Measurements from ENCODE around the gene DNAH14.

DNAH14 gene

DNA sequence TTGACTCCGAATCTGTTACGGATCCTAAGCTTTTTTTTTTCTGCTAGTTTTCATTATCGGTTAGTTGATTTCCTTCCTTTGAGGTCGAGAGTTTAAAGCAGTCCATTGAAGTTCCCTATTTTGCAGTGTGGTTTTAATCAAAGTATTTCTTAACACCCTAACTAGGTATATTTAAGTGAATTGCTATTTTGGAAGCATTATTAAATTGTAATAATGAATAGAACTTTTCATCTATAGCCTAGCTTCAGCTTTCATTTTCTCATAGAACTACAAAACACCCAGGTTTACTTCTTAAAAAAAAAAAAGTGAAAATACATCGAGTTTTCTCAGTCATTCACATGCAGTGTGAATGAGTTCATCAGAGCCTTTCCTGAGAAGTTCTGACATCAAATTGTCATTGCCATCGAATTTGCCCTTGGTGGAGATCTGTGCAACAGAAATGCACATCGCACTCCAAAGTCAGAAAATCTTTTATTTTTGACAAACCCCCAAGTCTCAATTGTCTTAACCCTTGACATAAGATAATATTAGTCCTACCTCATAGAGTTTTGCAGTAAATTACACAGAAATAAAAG, 499.5 kb downstream of the DNAH14 start:
- DNase-seq (ENCODE audit: low read depth), result no peak

DNA sequence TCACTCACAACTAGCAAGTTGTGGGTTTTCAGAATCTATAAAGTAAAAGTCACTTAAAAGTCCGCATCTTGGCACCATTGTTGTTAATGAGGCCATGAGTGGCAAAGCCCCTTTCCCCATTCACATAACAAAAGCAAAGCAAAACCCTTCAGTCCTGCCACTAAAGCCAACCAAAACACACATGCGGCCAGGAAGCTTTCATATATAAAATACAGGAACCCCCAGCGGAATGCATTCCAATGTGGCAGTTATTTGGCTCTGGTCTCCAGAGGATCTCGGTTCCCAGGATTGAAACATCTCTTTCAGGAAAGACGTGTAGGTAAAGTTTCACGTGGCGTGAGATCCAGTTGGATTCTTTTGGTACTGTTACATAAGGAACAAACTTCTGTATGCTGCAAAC, 500.8 kb downstream of the DNAH14 start:
- no peak for DNase-seq (ENCODE audit: low read depth)

DNA sequence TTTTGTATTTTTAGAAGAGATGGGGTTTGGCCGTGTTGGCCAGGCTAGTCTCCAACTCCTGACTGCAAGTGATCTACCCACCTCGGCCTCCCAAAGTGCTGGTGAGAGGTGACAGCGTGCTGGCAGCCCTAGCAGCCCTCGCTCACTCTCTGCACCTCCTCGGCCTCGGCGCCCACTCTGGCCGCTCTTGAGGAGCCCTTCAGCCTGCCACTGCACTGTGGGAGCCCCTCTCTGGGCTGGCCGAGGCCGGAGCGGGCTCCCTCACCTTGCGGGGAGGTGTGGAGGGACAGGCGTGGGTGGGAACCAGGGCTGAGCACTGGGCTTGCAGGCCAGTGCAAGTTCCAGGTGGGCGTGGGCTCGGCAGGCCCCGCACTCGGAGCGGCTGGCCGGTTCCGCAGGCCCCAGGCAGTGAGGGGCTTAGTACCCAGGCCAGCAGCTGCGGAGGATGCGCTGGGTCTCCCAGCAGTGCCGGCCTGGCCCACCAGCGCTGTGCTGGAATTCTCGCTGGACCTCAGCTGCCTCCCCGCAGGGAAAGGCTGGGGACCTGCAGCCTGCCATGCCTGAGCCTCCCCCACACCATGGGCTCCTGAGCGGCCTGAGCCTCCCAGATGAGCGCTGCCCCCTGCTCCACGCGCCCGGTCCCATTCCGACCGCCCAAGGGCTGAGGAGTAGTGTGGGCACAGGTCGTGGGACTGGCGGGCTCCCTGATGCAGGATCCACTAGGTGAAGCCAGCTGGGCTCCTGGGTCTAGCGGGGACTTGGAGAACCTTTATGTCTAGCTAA, 501.8 kb downstream of the DNAH14 start:
- no peak for DNase-seq (ENCODE audit: low read depth)

DNA sequence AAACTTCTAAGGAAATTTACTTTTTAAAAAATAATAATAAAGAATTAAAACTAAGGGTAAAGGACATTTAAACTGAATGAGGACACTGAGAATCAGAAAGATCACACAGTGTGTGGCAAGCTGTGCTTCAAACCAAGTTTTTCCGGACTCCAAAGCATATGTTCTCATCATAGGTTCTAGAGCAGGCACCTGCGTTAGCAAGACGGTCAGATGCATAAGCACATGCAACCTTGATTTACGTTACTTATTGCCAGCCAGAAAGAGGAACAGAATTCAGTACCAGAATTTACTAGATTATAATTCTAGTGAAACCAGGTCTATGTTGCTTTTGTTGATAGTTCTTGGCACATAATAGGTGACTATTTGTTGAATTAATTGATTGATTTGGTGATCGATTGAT, 504.6 kb downstream of the DNAH14 start:
- DNase-seq (ENCODE audit: low read depth), result no peak

DNA sequence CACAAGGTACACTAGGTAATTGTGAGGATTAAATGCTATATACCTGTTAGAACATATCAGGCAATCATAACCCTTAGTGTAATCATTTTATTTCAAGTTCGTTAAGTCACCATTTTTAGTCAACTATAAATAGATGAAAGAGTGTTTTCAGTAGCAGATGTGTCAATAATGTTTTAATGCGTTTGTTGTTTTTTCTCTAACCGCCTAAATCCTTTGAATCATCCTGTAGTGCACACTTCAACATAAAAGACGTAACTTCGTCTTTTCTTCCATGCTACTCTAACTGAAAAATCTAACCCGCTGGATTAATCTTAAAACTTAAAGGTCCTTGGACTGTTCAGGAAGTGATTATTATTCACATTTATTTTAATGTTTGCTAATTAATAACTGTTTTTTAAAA, 505.6 kb downstream of the DNAH14 start:
- no peak for DNase-seq (ENCODE audit: low read depth)

DNA sequence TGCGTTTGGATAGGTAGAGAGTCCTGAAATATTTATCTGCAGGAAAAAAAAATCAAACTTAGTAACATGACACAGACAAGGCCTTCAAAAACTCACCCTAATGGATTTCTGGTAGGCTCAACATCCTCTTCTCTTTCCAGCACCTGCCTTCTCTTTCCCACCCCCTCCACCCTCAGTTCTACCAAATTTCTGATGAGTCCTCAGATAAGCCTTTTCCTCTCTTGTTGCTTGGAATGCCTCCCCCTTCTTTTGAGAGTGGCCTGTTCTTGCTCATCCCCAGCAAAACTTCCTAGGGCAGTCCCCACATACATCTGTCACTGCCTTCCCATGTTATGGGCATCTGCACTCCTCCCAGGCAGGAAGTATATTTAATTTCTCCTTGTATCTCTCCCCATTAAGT, 506.0 kb downstream of the DNAH14 start:
- no peak for DNase-seq (ENCODE audit: low read depth)

DNA sequence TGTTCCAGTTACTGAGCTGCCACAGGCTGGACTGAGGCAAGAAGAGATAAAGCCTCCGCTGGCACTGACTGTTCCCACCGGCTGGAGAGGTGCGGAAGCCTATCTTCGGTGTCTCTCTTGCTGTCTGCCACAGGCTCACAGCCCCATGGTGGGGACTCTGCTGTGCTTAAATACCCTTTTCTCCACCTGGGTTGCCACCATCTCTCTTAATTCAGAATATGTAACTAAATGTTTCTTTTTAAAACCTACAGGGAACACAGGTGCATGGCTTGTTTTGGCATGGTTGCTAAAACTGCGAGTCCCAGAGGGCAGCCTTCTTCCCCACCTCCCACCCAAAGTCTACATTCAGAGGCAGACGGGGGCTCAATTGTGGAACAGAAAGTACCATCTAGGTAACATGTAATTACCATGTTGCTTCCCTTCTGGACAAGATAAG, 506.5 kb downstream of the DNAH14 start:
- DNase-seq (ENCODE audit: low read depth), result no peak

DNA sequence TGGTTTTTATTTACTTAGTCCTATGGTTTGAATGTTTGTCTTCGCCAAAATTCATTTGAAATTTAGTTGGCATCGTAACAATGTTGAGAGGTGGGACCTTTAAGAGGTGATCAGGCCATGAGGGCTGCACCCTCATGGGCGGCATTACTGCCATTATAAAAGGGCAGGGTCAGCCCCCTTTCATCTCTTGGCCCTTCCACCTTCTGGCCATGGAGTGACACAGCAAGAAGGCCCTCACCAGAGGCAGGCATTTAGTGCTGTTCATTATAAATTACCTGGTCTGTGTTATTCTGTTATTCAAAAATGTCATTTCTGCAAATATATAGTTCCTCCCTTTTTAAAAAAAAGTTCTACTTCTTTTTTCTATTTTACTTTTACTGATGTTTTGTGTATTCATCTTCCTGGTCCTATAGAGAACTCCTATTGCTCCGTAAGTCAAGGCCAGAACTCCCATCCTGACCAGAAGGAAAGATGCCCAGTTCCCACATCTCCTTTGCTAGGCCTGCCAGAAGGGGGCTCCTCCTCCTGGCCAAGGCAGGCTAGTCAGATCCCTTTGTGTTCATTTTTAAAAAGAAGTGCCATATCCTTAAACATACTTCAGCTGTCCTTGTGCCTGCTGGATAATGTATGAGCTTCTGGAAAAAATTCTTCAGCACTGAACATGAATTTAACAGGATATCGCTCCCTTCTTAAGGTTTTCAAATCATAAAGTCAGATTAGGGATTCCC, 508.4 kb downstream of the DNAH14 start:
- DNase-seq (ENCODE audit: low read depth), result no peak

DNA sequence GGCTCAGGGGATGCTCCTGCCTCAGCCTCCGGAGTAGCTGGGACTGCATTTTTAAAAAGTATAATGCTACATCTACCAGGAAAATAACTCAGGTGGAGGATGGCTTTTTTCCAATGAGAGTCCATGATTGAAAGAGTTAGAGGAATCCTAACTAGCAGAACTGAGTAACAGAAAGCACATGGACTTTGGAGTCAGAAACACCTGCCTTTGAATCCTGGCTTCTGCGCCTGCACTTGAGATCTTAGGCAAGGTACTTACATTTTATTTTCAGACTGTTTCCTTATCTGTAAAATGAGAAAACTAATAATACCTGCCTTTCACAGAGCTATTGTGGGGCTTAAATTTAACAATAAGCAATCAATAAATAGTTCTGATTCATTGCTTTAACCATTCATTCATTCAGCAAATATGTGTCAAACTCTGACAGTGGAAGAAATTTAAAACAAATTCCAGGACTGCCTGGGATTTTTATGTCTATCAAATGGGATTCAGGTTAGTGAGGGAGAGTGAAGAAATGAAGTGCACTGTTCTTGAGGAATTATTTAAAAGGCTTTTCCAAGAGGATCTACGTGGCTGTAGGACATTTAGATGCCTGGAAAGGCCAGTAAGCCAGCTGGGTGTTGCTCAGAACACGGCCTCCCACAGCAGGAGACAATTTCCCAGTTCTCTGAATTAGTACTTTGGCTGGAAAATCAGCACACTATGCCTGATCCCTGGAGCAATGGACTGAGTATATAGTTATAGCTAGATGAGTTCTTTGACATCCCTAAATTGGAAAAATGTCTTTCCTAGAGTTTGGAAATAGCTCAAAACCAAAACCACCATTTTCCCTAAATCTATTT, 511.1 kb downstream of the DNAH14 start:
- no peak for DNase-seq (ENCODE audit: low read depth)

DNA sequence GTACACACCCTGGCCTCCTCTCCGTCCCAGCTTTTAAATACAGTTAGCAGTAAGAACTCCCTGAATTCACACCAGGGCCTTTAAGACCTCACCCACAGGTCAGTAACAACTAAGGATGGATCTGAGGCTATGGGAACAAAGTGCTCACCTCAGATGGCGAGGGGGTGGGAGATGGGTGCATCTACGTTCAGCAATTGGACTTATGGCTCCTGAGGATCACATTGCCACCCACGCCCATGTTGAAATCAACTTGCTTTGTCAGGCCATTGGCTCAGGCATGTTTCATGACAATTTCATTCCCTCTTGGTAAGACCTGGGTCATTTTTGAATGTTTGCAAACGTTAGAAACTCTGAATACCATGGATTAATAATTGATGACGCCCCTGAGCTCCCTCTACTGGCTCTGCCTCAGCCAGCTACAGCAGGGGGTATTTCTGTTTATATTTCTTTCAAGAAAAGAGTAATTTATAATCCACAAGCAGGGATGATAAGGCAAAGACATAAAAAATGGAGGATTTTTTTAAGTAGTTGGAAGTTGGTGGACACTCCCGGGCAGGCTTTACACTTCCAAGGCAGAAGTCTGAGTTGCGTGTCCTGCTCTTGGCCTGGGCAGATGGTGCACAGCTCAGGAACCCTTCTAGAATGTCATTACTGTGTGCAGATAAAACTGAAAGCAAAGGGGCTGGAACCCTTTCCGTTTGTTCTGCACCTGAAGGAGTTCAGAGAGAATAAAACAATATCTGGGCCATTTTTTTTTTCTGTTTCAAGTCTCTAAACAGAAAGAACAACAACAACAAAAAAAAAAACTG, 512.0 kb downstream of the DNAH14 start:
- DNase-seq (ENCODE audit: low read depth), result no peak

DNA sequence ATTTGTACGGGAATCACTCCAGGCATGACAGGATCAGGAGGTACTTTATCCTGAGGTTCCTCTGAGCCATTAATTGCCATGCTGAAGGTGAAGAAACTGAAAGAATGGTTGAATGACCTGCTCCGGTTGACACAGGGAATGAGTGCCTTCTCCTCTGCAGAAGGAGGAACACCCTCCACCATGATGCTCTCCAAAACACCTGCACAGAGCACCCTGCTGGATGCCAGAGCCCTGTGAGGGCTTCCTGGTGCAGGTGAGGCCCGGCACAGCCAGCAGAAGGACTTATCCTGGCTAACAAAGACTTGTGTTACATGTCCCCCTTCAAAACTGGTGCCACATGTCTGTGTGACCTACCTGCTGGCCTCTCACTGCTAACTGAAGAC, 512.6 kb downstream of the DNAH14 start:
- DNase-seq (ENCODE audit: low read depth), result no peak

DNA sequence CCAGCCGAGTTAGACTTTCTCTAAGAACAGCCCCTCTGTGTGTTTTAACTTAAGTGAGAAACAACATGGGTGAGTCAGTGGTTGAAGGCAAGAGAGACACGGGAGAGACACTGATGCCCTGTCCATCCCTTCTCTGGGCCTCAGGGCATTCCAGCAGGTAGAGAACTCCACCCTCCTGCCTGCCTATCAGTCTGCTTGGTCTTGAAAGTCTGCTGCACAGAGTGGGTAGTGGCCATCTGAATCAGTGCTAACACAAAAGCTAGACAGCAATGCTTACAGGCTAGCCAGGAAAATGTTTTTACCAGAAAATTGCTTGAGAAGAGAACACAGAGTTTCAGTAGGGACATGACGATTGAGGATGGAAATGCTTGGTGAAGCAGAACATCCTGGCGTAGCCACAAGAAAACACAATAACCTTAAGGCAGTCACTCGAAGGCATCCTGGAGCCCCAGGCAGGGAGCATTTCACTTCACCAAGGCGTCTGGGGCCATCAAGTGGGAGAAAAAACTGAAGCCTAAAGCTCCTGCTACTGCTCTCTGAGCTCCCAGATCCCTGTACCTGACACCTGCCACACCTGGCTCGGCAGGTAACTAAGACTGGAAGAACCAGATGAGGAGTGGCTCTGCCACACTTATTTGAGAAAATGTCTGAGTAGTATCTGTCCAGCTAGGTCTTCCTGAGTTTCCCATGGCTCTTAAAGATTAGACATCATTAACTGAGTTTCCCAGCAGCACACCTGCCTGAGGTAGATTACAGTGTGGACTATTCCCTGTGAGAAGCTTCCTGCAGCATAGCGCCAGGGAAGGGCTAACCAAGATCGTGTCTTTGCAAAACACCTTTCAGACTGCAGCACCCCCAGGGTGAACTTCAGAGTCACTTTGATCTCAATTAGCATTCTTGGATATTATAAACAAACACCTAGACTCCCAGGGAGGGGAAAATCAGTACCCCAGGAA, 516.4 kb downstream of the DNAH14 start:
- DNase-seq (ENCODE audit: low read depth), result no peak

DNA sequence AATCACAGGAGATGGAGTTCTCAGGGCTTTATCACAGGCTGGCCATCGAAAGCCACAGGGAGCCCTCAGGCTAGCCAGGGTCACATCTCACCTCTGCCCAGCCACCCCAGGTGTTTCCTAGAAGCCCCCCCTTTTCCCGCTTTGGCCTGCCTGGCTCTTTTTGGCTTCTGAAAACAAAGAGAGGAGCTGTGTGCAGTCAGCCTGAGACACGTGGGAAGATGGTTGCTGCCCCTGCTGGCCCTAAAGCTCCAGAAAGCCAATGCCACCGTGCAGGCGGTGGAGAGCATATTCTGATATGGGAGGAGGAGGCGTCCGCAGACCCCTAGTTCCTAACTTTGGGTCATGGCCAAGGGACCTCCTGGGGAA, 517.1 kb downstream of the DNAH14 start:
- no peak for DNase-seq (ENCODE audit: low read depth)

DNA sequence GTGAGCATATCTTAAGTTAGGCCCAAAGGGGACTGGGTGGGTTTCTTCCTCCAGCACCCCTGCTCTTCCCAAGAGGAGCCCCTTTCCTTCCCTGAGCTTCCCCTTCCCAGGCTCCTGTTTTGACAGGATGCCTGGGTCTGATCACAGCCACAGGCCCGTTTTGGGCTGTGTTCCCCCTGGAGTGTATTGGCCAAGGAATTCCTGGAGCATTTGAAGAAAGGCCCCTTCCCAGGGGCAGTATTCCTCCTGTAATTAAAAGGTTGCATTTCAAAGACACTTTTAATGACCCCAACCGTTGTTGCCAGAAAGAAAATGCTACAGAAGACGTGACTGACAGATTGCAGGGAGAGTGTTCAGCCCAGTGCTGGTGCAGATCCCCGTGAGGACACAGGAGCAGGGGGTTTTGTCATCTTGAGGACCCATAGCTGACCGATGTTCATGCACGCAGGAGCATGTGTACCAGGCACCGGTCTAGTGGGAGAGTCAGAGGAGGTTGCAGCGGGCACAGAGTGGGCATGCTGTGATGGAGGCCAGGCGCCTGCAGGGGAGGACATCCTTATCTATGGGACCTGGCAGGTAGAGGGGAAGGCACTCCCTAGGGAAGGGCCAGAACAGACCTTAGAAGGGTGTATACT, 517.6 kb downstream of the DNAH14 start:
- DNase-seq (ENCODE audit: low read depth), result no peak

DNA sequence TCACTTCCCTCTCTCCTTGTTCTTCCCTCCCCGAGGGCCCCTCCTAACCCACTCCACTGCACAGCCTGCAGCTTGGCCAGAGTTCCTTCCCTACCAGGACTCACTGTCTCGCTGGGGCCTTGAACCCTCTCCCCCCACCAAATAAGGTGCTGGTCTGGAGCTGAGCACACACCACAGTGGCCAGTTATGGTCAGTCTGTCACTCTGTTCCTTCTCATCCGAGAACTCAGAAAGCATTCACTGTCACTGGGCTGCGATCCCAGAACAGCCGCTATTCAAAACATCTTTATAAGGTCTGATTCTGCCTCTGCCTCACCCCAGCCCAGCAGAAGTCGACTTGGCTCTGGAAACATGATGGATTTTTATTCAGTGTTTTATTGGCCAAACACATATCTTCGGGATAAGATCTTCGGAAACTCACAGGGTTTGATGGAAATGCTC, 518.2 kb downstream of the DNAH14 start:
- DNase-seq (ENCODE audit: low read depth), result no peak

DNA sequence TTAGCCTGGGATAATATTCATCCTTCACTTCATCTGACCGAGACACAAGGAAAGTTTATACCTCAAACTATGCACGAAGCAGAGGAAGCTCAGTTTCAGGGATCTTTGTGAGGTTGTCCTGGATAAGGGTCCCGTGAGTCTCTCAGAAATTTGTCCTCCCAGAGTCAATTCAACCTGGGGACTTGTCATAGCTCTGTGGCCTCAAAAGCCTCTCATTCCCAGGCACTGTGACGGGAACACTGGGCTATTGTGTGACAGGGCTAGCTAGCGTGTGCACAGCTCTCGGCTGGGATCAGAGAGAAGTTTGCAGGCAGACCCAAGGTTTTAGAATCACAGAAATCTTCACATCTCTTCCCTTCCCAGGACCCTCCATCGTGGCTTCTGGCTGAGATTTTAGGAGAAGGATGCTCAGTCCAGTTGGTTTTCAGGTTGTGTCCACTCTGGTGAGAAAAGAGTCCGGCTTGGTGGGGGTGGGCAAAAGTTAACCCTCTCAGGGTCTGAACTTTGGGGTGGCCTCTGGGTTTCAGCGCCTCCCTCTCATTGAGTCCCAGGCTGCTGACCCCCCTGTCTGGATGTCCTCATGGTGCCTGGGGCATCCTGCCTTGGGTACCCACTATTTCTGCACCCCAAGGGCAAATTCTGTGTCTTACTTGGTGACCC, 518.8 kb downstream of the DNAH14 start:
- no peak for DNase-seq (ENCODE audit: low read depth)
